Left renal pelvis (tissue), 4 donors: ENCODE data around the gene ADAMTS6. TPM values are rescaled to one million over a fixed set of nuclear protein-coding genes. Genes with fewer than 3 reads are reported as not detected.
"Not testable (repeated sequence)": the region's sequence is repeated elsewhere in the genome, so short reads cannot be mapped to it uniquely, and the experiment has no call there.

ENCODE experiments used
- DNase-seq, 4 donors: peaks; one replicate each; pipeline ENCODE4 v3.0.0-alpha.2; 2013; ENCODE audit warnings: low read depth in 4 of 4, low spot score in 3 of 4
- polyA plus RNA-seq, 4 donors: library from polyadenylated mRNA; unstranded; fragments of 120-200 nt; gene quantifications; one replicate each; pipeline ENCODE4 v1.2.1, GENCODE V29; 2013; ENCODE audit not compliant: insufficient read length in 4 of 4

Gene ADAMTS6
- polyA plus RNA-seq, 4 donors, result 2.6 to 8.1 (median 3.0) TPM

DNA sequence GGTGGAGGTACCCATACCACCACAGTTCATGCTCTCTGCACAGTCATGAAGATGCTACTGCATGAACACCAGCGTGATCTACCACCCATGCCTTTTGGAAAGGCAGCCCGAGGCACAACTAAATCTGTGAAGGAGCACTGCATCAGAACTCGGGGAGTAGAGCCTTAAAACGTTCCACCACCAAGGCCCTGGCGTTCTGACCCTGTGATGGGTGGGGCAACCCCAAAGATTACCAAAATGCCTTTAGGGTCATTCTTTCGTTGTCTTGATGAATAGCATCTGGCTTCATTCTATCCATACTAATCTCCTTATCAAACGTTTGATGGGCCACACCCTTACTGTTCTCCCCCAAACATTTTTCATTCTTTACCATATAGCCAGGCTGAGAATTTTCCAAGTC lies 97.9 kb downstream of the ADAMTS6 start:
- DNase-seq, result no peak

DNA sequence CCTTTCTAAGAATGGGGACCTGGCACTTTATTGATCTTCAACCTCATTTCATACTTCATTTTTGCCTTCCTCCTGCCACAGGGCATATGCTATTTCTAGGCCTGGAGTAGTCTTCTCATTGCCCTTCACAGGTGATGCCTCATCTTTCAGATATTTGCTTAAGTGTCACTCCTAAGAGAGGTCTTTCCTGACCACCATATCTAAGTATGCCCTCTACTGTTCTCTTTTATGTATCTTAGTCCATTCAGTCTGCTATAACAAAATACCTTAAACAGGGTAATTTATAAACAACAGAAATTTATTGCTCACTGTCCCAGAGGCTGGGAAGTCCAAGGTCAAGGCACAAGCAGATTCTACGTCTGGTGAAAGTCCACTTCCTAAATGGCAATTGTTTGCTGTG lies 99.1 kb downstream of the ADAMTS6 start:
- DNase-seq, result no peak

DNA sequence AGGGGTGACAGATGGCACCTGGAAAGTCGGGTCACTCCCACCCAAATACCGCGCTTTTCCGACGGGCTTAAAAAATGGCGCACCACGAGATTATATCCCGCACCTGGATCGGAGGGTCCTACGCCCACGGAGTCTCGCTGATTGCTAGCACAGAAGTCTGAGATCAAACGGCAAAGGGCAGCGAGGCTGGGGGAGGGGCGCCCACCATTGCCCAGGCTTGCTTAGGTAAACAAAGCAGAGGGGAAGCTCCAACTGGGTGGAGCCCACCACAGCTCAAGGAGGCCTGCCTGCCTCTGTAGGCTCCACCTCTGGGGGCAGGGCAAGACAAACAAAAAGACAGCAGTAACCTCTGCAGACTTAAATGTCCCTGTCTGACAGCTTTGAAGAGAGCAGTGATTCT lies 111.2 kb downstream of the ADAMTS6 start:
- DNase-seq, result not testable (repeated sequence)

DNA sequence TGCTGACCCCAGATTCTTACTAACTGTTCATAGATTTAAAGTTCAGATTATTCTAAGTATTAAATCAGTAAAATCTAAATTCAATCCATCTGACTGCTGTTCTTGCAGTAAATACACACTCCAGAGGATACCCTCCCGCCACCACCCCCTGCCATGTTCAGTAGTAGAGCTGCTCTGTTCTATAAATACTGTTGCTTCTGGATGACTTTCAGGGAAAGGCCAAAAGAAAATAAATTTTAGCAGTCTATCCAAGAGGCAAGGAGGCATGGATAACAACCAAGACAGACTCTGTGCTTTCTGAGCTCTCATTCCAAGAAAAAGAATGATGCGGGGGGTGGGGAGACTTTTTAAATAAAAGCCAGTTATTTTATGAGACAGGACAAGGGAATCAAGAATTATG lies 115.1 kb downstream of the ADAMTS6 start:
- DNase-seq, result no peak

DNA sequence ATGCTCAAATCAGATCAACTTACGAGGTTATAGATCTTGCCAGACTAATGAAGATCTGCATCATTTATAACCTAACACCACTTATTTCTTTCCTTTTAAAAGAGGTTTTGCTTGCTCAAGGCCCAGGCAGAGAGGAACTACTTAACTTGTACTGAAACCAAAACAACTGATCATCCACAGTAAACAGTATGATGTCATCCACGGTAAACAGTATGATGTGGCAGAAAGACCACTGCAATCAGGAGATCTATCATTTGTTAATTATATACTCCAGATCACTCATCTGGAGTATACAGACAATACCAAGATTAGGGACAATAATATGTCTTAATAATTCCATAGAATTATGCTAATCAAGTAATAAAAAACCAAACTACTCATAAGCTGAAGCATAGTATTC lies 116.8 kb downstream of the ADAMTS6 start:
- DNase-seq, result no peak

DNA sequence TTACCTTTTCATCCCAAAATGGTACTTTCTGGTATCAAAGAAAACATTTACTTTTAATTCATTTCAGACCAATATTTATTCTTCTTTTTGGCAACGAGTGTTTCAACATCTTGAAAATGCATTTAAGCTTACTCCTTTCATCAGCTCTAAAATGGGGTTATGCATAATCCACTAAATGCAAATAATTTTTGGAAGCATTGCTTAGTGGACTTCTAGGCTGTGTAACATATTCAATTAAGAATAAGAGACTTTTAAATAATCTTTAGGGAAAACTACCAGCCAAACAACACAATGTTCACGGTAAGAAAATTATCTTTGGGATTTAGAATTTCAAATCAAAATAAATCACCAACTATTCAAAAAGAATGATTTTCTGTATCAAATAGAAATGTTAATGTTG lies 118.2 kb downstream of the ADAMTS6 start:
- no peak for DNase-seq

DNA sequence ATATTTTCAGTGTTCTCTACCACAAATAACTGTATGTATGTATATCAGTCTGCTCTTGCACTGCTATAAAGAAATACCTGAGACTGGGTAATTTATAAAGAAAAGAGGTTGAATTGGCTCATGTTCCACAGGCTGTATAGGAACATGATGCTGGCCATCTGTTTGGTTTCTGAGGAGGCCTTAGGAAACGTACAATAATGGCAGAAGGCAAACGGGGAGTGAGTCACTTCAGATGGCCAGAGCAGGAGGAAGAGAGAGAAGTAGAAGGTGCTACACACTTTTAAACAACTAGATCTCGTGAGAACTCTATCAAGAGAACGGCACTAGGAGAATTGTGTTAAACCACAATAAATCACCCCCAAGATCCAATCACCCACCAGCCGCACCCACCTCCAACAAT lies 121.7 kb downstream of the ADAMTS6 start:
- no peak for DNase-seq

DNA sequence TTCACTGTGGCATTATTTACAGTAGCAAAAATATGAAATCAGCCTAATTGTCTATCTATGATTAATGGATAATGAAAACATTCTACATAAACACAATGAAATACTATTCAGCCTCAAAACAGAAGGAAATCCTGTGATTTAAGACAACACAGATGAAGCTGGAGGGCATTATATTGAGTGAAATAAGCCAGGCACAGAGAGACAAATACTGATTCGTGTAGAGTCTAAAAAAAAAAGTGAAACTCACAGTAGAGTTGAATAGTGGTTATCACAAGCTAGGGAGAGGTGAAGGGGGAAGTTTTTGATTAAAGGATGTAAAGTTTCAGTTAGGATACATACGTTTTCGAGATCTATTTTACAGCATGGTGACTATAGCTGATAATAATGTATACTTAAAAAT lies 122.2 kb downstream of the ADAMTS6 start:
- no peak for DNase-seq

DNA sequence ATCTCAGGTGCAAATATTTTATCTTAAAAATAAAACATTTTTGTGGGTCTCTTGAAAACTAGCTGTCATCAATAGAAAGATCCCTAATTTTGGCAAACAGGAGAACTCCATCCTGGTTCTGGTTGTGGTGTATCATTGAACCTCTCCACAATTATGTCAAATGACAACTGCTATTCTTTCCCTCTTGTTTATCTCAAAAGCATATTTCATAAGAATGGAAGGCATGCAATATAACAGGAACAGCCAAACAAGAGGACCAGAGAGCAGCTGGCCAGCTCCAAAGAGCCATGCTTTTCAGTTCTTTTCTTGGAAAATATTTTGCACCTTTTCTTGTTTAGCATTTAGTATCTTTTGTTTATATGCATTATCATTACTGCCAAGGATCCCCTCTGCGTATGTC lies 125.4 kb downstream of the ADAMTS6 start:
- no peak for DNase-seq

DNA sequence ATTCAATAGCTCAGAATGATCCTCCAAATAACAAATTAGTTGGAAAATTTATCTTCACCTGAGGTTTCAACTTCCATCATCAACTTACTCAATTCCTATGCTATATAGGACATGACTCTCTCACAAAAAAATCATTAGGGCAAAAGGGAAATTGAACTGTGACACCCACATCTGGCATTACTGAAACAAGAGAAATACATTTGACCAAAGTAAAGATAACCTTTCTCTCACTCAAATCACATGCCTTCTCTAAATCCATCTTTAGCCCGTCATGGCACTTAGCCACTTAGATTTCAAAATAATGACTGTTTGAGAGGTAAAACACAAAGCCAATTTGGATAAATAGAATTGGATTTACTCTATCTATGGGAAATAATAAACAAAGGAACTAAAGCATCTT lies 126.4 kb downstream of the ADAMTS6 start:
- no peak for DNase-seq

DNA sequence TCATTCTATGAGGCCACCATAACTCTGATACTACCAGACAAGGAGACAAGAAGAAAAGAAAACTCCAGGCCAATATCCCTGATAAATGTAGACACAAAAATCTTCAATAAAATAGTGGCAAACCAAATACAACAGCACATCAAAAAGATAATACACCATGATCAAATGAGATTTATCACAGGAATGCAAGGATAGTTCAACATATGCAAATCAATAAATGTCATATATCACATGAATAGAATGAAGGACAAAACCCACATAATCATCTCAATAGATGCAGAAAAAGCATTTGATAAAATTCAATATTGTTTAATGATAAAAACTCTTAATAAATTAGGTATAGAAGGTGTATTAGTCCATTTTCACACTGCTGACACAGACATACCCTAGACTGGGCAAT lies 139.9 kb downstream of the ADAMTS6 start:
- DNase-seq, result no peak

DNA sequence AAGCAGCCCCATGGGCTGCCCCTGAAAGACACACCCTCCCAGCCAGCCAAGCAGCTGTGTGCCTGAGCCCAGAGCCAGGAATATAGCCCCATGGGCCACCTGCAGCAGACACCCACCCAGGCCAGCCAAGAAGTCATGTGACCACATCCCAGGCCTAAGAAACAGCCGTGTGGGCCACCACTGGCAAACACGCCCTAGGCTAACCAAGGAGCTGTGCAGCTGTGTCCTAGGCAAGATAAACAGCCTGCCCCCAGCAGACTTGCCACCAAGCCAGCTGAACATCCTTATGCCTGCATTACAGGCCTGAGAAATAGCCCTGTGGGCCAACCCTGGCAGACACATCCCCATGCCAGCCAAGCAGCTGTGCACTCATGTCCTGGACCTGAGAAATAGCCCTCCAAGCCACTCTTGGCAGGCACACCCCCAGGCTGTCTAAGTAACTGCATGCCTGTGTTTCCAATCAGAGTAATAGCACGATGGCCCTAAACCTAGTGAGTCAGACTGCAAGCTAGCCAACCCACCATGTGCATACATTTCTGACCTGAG lies 143.0 kb downstream of the ADAMTS6 start:
- DNase-seq, result no peak

DNA sequence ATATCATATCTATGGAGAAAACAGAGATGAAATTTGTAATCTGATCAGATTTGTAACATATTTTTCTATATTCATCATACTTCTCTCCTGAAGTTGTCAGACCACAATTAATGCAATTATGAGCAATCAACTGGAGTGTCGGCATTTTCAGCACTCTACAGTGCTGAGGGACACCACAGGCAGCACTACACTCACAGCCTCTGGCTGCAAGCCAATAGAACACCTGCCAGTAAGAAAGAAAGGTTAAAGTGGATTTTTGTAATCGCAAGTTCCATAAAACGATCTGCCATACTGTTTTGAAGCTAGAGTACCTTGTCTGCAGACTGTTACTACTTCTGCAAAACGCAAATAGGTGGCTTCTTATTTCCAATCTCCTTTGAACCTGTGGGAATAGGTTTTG lies 147.6 kb downstream of the ADAMTS6 start:
- no peak for DNase-seq

DNA sequence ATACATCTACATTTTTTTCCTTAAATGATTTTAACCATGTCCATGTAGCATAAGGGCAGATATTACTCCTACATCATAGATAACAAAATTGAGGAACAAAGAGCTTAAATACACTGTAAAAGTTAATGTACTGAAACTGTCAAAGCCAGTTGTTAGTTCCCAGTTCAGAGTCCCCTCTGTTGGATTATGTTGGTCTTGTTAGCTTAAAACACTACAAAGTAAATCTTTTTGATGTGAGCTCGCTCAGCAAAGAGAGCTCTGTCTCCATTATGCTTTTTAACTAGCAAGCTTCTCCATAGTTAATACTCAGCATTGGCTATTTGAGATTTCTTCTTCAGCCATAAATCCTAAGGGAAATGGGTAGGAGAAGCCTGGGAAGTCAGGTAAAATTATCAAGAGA lies 149.1 kb downstream of the ADAMTS6 start:
- DNase-seq, result no peak

DNA sequence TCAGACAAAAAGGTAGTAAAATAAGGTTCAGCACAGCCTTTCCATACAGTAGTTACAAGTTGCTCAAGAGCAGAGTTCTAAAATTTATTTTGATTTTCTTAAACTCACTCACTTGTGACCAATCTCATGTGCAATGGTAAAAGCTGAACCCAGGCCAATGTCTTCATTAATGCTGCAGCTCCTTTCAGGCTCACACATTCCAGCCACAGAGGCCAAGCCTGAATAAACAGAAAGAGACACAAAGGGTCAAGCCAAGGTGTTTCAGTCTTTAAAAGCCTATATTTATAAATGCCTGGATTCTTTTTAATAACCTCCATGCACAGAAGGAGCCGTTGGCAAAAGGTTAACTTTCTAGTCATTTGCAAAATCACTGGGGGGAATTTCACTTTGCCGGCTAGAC lies 152.5 kb downstream of the ADAMTS6 start:
- DNase-seq, result no peak

DNA sequence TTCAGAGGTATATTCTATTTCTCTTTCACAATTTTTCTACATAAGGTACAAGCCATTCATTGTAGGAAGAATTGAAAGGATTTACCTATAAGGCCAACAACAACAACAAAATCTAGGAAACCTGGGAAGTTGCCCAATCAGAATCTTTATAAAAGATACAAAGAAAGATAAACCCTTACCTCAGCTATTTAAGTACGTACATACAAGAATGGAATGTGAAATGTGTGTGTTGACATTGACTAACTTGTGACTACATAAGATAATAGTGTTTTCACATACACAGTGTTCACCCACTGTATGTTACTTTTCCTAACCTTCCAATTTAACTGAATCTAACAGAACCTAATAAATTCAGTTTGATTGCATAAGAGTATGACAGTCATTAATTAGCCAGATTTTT lies 154.1 kb downstream of the ADAMTS6 start:
- no peak for DNase-seq

DNA sequence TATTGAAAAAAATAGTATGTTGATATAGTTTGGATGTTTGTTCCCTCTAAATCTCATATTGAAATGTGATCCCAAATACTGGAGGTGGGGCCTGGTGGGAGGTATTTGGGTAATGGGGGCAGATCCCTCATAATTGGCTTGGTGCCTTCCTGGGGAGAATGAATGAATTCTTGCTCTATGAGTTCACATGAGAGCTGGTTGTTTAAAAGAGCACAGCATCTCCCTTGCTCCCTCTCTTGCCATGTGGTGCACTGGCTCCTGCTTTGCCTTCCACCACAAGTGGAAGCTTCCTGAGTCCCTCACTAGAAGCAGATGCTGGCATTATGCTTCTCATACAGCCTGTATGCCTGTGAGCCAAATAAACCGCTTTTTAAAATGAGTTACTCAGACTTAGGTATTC lies 154.8 kb downstream of the ADAMTS6 start:
- no peak for DNase-seq

DNA sequence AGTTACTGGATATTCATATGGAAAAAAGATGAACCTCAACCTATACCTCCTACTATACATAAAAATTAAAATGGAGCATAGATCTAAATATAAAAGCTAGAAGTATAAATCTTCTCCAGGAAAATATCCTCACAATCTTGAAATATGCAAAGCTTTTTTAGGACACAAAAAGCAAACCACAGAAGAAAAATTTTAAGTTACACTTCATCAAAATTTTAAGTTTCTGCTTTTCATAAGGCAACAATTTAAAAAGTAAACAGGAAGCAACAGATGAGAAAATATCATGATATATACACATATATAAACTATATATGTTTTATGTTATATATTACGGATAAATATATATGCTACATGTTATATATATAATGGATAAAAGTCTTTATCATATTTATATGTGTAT lies 157.5 kb downstream of the ADAMTS6 start:
- DNase-seq, result no peak

DNA sequence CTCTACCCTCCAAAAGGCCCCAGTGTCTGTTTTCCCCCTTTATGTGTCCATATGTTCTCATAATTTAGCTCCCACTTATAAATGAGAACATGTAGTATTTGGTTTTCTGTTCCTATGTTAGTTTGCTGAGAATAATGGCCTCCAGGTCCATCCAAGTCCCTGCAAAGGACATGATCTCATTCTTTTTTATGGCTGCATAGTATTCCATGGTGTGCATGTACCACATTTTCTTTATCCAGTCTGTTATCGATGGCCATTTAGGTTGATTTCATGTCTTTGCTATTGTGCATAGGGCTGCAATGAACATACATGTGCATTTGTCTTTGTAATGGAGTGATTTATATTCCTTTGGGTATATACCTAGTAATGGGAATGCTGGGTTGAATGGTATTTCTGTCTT lies 161.0 kb downstream of the ADAMTS6 start:
- DNase-seq, result not testable (repeated sequence)

DNA sequence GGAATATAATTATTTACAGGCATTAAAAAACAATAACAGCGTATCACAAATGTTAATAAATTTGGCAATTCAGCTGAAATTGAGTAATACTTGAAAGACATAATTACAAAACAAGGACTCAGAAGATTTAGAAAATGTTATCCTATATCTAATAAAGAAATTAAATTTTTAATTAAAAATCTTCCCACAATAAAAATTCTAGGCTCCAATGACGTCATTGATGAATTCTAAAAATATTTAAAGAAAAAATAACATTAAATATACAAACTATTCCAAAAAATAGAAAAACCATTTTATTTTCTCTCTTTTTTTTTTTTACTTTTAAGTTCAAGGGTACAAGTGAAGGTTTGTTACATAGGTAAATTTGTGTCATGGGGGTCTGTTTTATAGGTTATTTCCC lies 161.5 kb downstream of the ADAMTS6 start:
- DNase-seq, result no peak

DNA sequence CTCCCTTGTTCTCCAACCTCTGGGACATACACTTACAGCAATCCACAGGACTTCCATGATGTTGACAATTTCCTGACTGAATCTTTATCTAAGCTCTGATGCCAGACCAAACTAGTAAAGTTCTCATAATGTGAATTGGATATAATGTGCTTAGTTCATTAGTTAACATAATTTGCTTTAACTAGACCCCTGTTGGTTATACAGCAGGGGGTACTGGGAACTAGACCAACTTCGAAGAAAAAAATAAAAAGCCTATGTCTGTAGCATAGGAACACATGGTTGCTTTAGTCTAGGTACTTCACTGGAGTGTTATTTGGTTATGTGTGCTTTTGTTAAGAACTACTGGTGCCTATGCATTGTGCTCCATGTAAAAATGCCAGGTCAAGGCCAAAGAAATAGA lies 173.8 kb downstream of the ADAMTS6 start:
- DNase-seq, result no peak

DNA sequence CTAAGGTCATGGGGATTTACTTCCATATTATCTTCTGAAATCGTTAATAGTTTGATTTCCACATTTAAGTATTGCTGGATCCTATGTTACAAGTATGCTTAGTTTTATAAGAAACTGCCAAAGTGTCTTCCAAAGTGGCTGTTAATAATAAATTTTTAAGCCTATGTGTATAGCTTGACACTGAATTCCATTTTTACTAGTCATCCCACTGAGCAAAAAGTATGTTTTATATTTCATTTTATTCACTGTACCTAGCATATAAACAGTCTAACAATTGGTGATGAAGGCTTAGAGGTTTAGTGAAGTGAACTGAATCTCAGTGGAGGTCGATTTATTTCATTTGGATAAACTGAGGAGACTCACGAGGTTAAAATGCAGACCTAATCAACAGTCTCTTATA lies 174.6 kb downstream of the ADAMTS6 start:
- no peak for DNase-seq

DNA sequence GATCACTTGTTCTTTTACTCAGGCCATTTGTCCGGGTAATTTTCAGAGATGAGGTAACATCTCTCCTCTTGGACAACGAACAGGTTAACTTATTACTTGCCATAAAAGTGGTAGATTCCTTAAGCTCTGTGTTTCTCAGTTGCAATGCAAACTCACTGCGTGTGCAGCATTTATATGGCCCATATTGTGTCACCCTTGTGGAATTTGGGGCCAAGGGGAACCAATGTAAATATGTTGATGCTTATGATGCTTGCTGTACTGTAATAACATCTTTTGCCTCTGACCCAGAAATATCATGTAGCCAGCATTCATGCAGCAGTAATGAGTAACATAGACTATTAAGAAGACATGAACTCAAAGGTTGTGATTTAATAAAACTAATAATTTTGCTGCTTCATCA lies 175.8 kb downstream of the ADAMTS6 start:
- no peak for DNase-seq

DNA sequence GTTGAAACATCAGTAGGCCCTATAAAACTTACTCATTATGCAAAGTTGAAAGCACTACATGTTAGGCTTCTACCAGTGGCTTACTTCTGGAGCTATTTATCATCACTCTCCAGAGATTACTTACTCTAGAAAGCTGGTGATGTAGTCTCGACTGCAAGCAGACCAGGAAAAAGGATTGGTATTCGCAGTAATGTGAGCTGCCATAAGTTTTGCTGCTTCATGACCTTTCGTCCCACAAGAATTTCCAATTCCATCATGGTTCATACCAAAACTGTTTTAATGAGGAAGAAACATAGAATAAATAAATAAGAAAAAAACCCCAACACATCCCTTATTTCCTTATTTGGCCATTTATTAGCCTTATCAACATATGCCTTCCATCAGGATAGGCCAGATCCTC lies 181.9 kb downstream of the ADAMTS6 start:
- no peak for DNase-seq
